HG02938 (cell line): Measurements from ENCODE around the gene HSF5.

ENCODE experiments used
- ATAC-seq: cut with Tn5 transposase; IDR thresholded peaks from one replicate; pipeline ENCODE4 v1.9.1; 2021; ENCODE audit warnings: mild to moderate bottlenecking, moderate library complexity; ENCODE audit not compliant: unreplicated experiment

HSF5 gene

GRCh38 chr17:58487589-58488427 is at the start of gene HSF5:
Gene HSF5, minus strand, starts transcription at chr17:58488408. Its CDS starts 134 bp downstream, at chr17:58488274.
- no peak for ATAC-seq

GRCh38 chr17:58537266-58537665 is 49.1 kb upstream of the HSF5 start:
- no peak for ATAC-seq

- no peak for ATAC-seq
Observed at GRCh38 chr17:58536542-58536941, 48.3 kb upstream of the HSF5 start.

GRCh38 chr17:58535431-58535830 is 47.2 kb upstream of the HSF5 start:
- ATAC-seq: no peak

GRCh38 chr17:58534901-58535421 is 46.8 kb upstream of the HSF5 start:
- no peak for ATAC-seq

GRCh38 chr17:58534331-58534730 is 46.1 kb upstream of the HSF5 start:
- no peak for ATAC-seq

- no peak for ATAC-seq
Observed at GRCh38 chr17:58533616-58534188, 45.5 kb upstream of the HSF5 start.

GRCh38 chr17:58532555-58532951 is 44.3 kb upstream of the HSF5 start:
- no peak for ATAC-seq

- no peak for ATAC-seq
Observed at GRCh38 chr17:58531661-58532554, 43.7 kb upstream of the HSF5 start.

- ATAC-seq: no peak
Observed at GRCh38 chr17:58531122-58531521, 42.9 kb upstream of the HSF5 start.

GRCh38 chr17:58530655-58531054 is 42.4 kb upstream of the HSF5 start:
- ATAC-seq: no peak

GRCh38 chr17:58529275-58529674 is 41.1 kb upstream of the HSF5 start:
- no peak for ATAC-seq

- no peak for ATAC-seq
Observed at GRCh38 chr17:58528443-58528842, 40.2 kb upstream of the HSF5 start.

- no peak for ATAC-seq
Observed at GRCh38 chr17:58527949-58528348, 39.7 kb upstream of the HSF5 start.

- no peak for ATAC-seq
Observed at GRCh38 chr17:58527306-58527705, 39.1 kb upstream of the HSF5 start.

- ATAC-seq: no peak
Observed at GRCh38 chr17:58525239-58525638, 37.0 kb upstream of the HSF5 start.

GRCh38 chr17:58521680-58522079 is 33.5 kb upstream of the HSF5 start:
- no peak for ATAC-seq

GRCh38 chr17:58520843-58521430 is 32.7 kb upstream of the HSF5 start:
- ATAC-seq: no peak

GRCh38 chr17:58517928-58518609 is 29.9 kb upstream of the HSF5 start:
- peak; percentile 82 for ATAC-seq

- ATAC-seq: no peak
Observed at GRCh38 chr17:58517378-58517927, 29.2 kb upstream of the HSF5 start.
